ENCODE data around the gene AUTS2.

The AUTS2 gene

DNA sequence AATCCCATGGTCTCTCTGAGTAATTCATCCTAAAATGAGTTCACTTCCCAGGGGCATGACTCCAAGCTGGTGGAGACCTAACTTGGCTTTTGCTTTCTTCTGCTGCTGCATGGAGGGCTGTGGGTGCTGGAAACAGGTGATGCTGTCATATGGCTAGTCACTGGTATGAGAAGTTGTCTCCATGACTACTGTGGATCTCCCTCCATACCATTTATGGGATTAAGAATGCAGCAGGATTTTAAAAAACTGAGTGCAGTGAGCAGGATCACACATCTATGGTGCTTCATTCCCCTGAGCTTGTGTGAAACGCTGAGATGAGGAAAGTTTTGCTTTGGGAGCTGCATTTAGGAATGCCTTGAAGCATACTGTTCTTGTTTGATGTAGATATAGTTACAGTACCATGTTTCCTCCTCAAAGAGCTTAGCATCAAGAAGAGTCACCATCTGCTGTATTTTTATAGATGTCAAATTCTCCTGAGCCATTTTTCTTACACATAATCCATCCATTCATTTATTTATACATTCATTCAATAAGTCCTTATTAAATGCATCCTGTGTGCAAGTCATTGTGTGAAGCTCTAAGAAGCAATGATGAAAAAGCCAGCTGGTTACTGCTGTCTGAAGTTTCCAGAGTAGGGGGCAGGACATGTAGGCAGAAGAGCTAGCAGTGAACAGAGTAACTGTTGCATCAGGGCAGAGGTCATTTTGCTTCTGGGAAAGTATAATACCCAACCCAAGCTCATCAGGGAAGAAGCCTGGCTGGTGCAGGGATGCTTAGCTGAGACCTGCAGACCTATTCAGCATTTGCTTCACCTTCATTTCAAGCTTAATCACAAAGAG lies 534.8 kb downstream of the AUTS2 start:
- Histone ChIP-seq H3K36me3 (no peaks in the 10 kb centered on the region), H3K4me1 (ENCODE audit: control insufficient read depth in 1 of 2, insufficient read depth in 1 of 2, low read depth in 1 of 2, low read length in 1 of 2) (no peaks in the 10 kb centered on the region), H3K27ac (no peak overlapping the region), H3K4me3 (ENCODE audit: low read depth in 1 of 2, low read length in 1 of 2) (no peak overlapping the region), H3K9me3 (no peaks in the 10 kb centered on the region), H3K27me3 (no peaks in the 10 kb centered on the region)
- no peak for TF ChIP-seq CTCF (IDR thresholded peaks at IDR 0.05)

GRCh38 chr7:70134029-70134770 lies 535.9 kb downstream of the AUTS2 start:
- H3K4me1 ChIP-seq (ENCODE audit: control insufficient read depth in 1 of 2, insufficient read depth in 1 of 2, low read depth in 1 of 2, low read length in 1 of 2): no peaks in the 10 kb centered on the region
- H3K9me3 ChIP-seq: no peaks in the 10 kb centered on the region
- no peak overlapping the region for H3K4me3 ChIP-seq (ENCODE audit: low read depth in 1 of 2, low read length in 1 of 2)
- no peak overlapping the region for H3K27ac ChIP-seq
- no peak for TF ChIP-seq CTCF (IDR thresholded peaks at IDR 0.05)
- H3K27me3 ChIP-seq: no peaks in the 10 kb centered on the region
- H3K36me3 ChIP-seq: no peaks in the 10 kb centered on the region

DNA sequence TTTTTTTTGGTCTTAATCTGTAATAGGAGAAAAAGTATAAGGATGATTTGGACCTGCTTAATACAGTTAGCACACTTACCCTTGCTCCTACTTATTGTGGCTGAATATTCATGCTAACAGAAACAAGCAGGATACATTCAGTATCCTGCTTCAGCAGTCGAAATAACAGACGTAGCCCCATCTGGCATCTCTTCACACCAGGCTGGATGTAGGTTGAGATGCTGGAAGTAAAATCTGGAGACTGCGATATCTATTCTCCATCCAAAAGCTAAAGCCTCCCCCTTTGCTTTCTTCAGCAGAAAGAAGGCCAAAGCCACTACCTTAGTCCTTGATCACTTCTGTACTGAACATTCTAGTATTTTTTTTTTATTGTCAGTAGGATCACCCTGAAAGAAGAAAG lies 537.4 kb downstream of the AUTS2 start:
- Histone ChIP-seq H3K27me3 (no peaks in the 10 kb centered on the region), H3K4me3 (ENCODE audit: low read depth in 1 of 2, low read length in 1 of 2) (no peak overlapping the region)
- TF ChIP-seq CTCF (IDR thresholded peaks at IDR 0.05): no peak

GRCh38 chr7:70137126-70137525 lies 538.9 kb downstream of the AUTS2 start:
- Histone ChIP-seq H3K9me3 (no peaks in the 10 kb centered on the region), H3K4me1 (ENCODE audit: control insufficient read depth in 1 of 2, insufficient read depth in 1 of 2, low read depth in 1 of 2, low read length in 1 of 2) (no peaks in the 10 kb centered on the region), H3K4me3 (ENCODE audit: low read depth in 1 of 2, low read length in 1 of 2) (no peak overlapping the region), H3K27me3 (no peaks in the 10 kb centered on the region), H3K36me3 (no peaks in the 10 kb centered on the region), H3K27ac (no peak overlapping the region)
- no peak for TF ChIP-seq CTCF (IDR thresholded peaks at IDR 0.05)

More for the DNA sequence above, 537.4 kb downstream of the AUTS2 start:
- Histone ChIP-seq H3K9me3 (no peaks in the 10 kb centered on the region), H3K36me3 (no peaks in the 10 kb centered on the region), H3K27ac (no peak overlapping the region), H3K4me1 (ENCODE audit: control insufficient read depth in 1 of 2, insufficient read depth in 1 of 2, low read depth in 1 of 2, low read length in 1 of 2) (no peaks in the 10 kb centered on the region)

GRCh38 chr7:70142247-70142932 lies 544.1 kb downstream of the AUTS2 start:
- no peaks in the 10 kb centered on the region for H3K36me3 ChIP-seq
- TF ChIP-seq CTCF (IDR thresholded peaks at IDR 0.05): no peak
- no peaks in the 10 kb centered on the region for H3K9me3 ChIP-seq
- H3K4me1 ChIP-seq (ENCODE audit: control insufficient read depth in 1 of 2, insufficient read depth in 1 of 2, low read depth in 1 of 2, low read length in 1 of 2): no peaks in the 10 kb centered on the region
- no peak overlapping the region for H3K27ac ChIP-seq
- no peaks in the 10 kb centered on the region for H3K27me3 ChIP-seq
- H3K4me3 ChIP-seq (ENCODE audit: low read depth in 1 of 2, low read length in 1 of 2): no peak overlapping the region

All from neutrophil (primary cell).